Suppressor macrophage treated with lipopolysaccharide for 1 hour (primary cell): ENCODE measurements around the gene C10orf105.

Experiments
- DNase-seq, 3 donors: peaks; one replicate each; pipeline ENCODE4 v3.0.0-alpha.2; 2020 to 2022

The C10orf105 gene

GRCh38 chr10:71696628-71697326, 22.8 kb downstream of the C10orf105 start:
- DNase-seq: peak; percentile 55 to 76 (median 61)

GRCh38 chr10:71695502-71696476, 23.8 kb downstream of the C10orf105 start:
- peak in 2 of 3 donors; percentile 23 to 30 for DNase-seq

GRCh38 chr10:71694567-71694968, 25.0 kb downstream of the C10orf105 start:
- DNase-seq: peak; percentile 88 to 89 (median 88)

- peak in 2 of 3 donors; percentile 29 to 46 for DNase-seq
Measured at GRCh38 chr10:71694039-71694501, 25.5 kb downstream of the C10orf105 start.

- no peak for DNase-seq
Measured at GRCh38 chr10:71693377-71693776, 26.2 kb downstream of the C10orf105 start.

GRCh38 chr10:71692598-71693306, 26.8 kb downstream of the C10orf105 start:
- DNase-seq: no peak

- DNase-seq: no peak
Measured at GRCh38 chr10:71691405-71691804, 28.2 kb downstream of the C10orf105 start.

GRCh38 chr10:71690094-71690720, 29.4 kb downstream of the C10orf105 start:
- no peak for DNase-seq

GRCh38 chr10:71688256-71688655, 31.3 kb downstream of the C10orf105 start:
- no peak for DNase-seq

- no peak for DNase-seq
Measured at GRCh38 chr10:71687480-71687879, 32.1 kb downstream of the C10orf105 start.

GRCh38 chr10:71687077-71687476, 32.5 kb downstream of the C10orf105 start:
- DNase-seq: no peak

GRCh38 chr10:71685554-71686232, 33.9 kb downstream of the C10orf105 start:
- no peak for DNase-seq

- DNase-seq: no peak
Measured at GRCh38 chr10:71684356-71685173, 35.0 kb downstream of the C10orf105 start.

GRCh38 chr10:71683301-71683700, 36.3 kb downstream of the C10orf105 start:
- DNase-seq: no peak

GRCh38 chr10:71681977-71682376, 37.6 kb downstream of the C10orf105 start:
- DNase-seq: no peak

- no peak for DNase-seq
Measured at GRCh38 chr10:71679425-71679824, 40.2 kb downstream of the C10orf105 start.

GRCh38 chr10:71678057-71678805, 41.3 kb downstream of the C10orf105 start:
- peak in 2 of 3 donors; percentile 27 to 36 for DNase-seq

- no peak for DNase-seq
Measured at GRCh38 chr10:71677261-71677660, 42.3 kb downstream of the C10orf105 start.

- DNase-seq: no peak
Measured at GRCh38 chr10:71675295-71675970, 44.1 kb downstream of the C10orf105 start.
